GM23338 (cell line): ENCODE results near the gene SLC8A1. TPM values are rescaled to one million over a fixed set of nuclear protein-coding genes. Genes with fewer than 3 reads are reported as not detected.
A peak's percentile ranks its signal among the peaks of the same experiment; 100 is the strongest.

Experiments used
- ATAC-seq: fragments of 200-7000 bp; cut with Tn5 transposase; 3 replicates; pipeline ENCODE4 v1.9.1; 2020
- DNase-seq: peaks from one replicate; pipeline ENCODE4 v3.0.0-alpha.2; 2015; ENCODE audit warnings: low spot score
- H2AFZ ChIP-seq: fragments of 200-600 bp; sonication (generic); 2 replicates; pipeline ENCODE4 v1.8.0; 2016; ENCODE audit warnings: antibody characterized with exemption, mild to moderate bottlenecking, moderate library complexity
- H3F3A ChIP-seq: fragments of 200-600 bp; sonication (generic); replicated peaks from 2 replicates; pipeline ENCODE4 v1.8.0; 2017; ENCODE audit warnings: antibody characterized with exemption, mixed run types, low read depth
- H3K27ac ChIP-seq: fragments of 200-600 bp; sonication (generic); 2 replicates; pipeline ENCODE4 v1.6.1; 2016; ENCODE audit warnings: low read depth
- H3K27me3 ChIP-seq: fragments of 200-600 bp; sonication (generic); 2 replicates; pipeline ENCODE4 v1.8.0; 2016; ENCODE audit warnings: mild to moderate bottlenecking, mixed run types, moderate library complexity; ENCODE audit not compliant: insufficient read depth
- H3K36me3 ChIP-seq: fragments of 200-600 bp; sonication (generic); 2 replicates; pipeline ENCODE4 v1.8.0; 2016; ENCODE audit warnings: mild to moderate bottlenecking; ENCODE audit not compliant: insufficient read depth
- H3K4me1 ChIP-seq: fragments of 200-600 bp; sonication (generic); 2 replicates; pipeline ENCODE4 v1.8.0; 2016; ENCODE audit warnings: mild to moderate bottlenecking, moderate library complexity; ENCODE audit not compliant: insufficient read depth
- H3K4me2 ChIP-seq: fragments of 200-600 bp; sonication (generic); 2 replicates; pipeline ENCODE4 v1.7.1; 2017; ENCODE audit warnings: mixed run types
- H3K4me3 ChIP-seq: fragments of 200-600 bp; sonication (generic); 2 replicates; pipeline ENCODE4 v1.6.1; 2016; ENCODE audit warnings: mixed run types
- H3K79me2 ChIP-seq: fragments of 200-600 bp; sonication (generic); replicated peaks from 2 replicates; pipeline ENCODE4 v1.8.0; 2017; ENCODE audit warnings: mild to moderate bottlenecking; ENCODE audit not compliant: insufficient read depth
- H3K9me2 ChIP-seq: fragments of 200-600 bp; sonication (generic); 2 replicates; pipeline ENCODE4 v1.8.0; 2017; ENCODE audit not compliant: insufficient read depth
- H4K20me1 ChIP-seq: fragments of 200-600 bp; sonication (generic); replicated peaks from 2 replicates; pipeline ENCODE4 v1.8.0; 2017; ENCODE audit warnings: mild to moderate bottlenecking; ENCODE audit not compliant: insufficient read depth
- H3K27ac Mint-ChIP-seq: 2 replicates; pipeline ENCODE4 v1.8.0; 2020; ENCODE audit warnings: inconsistent platforms, mild to moderate bottlenecking, moderate library complexity, mixed read lengths
- H3K27me3 Mint-ChIP-seq: 3 replicates; pipeline ENCODE4 v1.8.0; 2022; ENCODE audit warnings: low read depth, mild to moderate bottlenecking, moderate library complexity, mixed read lengths, inconsistent platforms; ENCODE audit not compliant: insufficient read depth, poor library complexity
- H3K36me3 Mint-ChIP-seq: 3 replicates; pipeline ENCODE4 v1.8.0; 2021; ENCODE audit warnings: low read depth, mild to moderate bottlenecking, inconsistent platforms, moderate library complexity, mixed read lengths
- H3K4me1 Mint-ChIP-seq: 3 replicates; pipeline ENCODE4 v1.8.0; 2020; ENCODE audit warnings: mild to moderate bottlenecking, inconsistent platforms, mixed read lengths
- H3K4me3 Mint-ChIP-seq: 3 replicates; pipeline ENCODE4 v1.8.0; 2021; ENCODE audit warnings: moderate library complexity, mild to moderate bottlenecking, inconsistent platforms, mixed read lengths
- H3K9me3 Mint-ChIP-seq: 3 replicates; pipeline ENCODE4 v1.8.0; 2020; ENCODE audit warnings: moderate library complexity, mild to moderate bottlenecking, inconsistent platforms, mixed read lengths
- CREB1 ChIP-seq: fragments of 250-450 bp; sonication (Bioruptor Pico); IDR thresholded peaks from 2 replicates; pipeline ENCODE4 v1.5.0; 2020; ENCODE audit warnings: low read depth, mild to moderate bottlenecking, moderate library complexity
- CTCF ChIP-seq, 2 experiments: fragments of 200-600 bp in 1 of 2; sonication (generic) in 1 of 2; conservative IDR thresholded peaks; 2 replicates each; pipeline versions ENCODE4 v1.5.1 to v1.6.1; 2016 to 2017; ENCODE audit warnings: antibody characterized with exemption in 2 of 2, low read depth in 2 of 2, mild to moderate bottlenecking in 2 of 2, moderate library complexity in 1 of 2
- ETS1 ChIP-seq: IDR thresholded peaks from 2 replicates; pipeline ENCODE4 v1.6.1; 2016; ENCODE audit warnings: antibody characterized with exemption
- EZH2 ChIP-seq: fragments of 200-600 bp; sonication (generic); IDR thresholded peaks from one replicate; pipeline ENCODE4 v1.8.0; 2017; ENCODE audit warnings: antibody characterized with exemption, mild to moderate bottlenecking, low read depth; ENCODE audit not compliant: unreplicated experiment
- EZH2phosphoT487 ChIP-seq: fragments of 200-600 bp; sonication (generic); IDR thresholded peaks from one replicate; pipeline ENCODE4 v1.8.1; 2018; ENCODE audit warnings: antibody characterized with exemption; ENCODE audit not compliant: unreplicated experiment
- JUNB ChIP-seq: IDR thresholded peaks from one replicate; pipeline ENCODE4 v1.6.1; 2016; ENCODE audit warnings: antibody characterized with exemption; ENCODE audit not compliant: unreplicated experiment
- NANOG ChIP-seq: IDR thresholded peaks from 2 replicates; pipeline ENCODE4 v1.6.1; 2016; ENCODE audit warnings: antibody characterized with exemption, borderline replicate concordance
- POLR2AphosphoS5 ChIP-seq: IDR thresholded peaks from 2 replicates; pipeline ENCODE4 v1.6.1; 2016; ENCODE audit warnings: antibody characterized with exemption, low read depth
- REST ChIP-seq: IDR thresholded peaks from one replicate; pipeline ENCODE4 v1.6.1; 2018; ENCODE audit warnings: antibody characterized with exemption; ENCODE audit not compliant: unreplicated experiment
- STAT1 ChIP-seq: IDR thresholded peaks from one replicate; pipeline ENCODE4 v1.6.1; 2016; ENCODE audit warnings: antibody characterized with exemption; ENCODE audit not compliant: unreplicated experiment
- ZNF114 ChIP-seq: fragments of 250-450 bp; sonication (Bioruptor Pico); IDR thresholded peaks from 2 replicates; pipeline ENCODE4 v1.5.0; 2020; ENCODE audit warnings: mild to moderate bottlenecking, moderate library complexity
- ZNF331 ChIP-seq: fragments of 250-450 bp; sonication (Bioruptor Pico); IDR thresholded peaks from 2 replicates; pipeline ENCODE4 v1.5.0; 2020; ENCODE audit warnings: low read depth, mild to moderate bottlenecking, moderate library complexity
- ZNF462 ChIP-seq: fragments of 250-450 bp; sonication (Bioruptor Pico); IDR thresholded peaks from 2 replicates; pipeline ENCODE4 v1.5.0; 2020; ENCODE audit warnings: mild to moderate bottlenecking, moderate library complexity
- polyA plus RNA-seq: library from polyadenylated mRNA; unstranded; fragments of >200 nt; fragmentation: Nextera tagmentation; extraction: Ambion mirVana; gene quantifications from 2 replicates; pipeline ENCODE4 v1.2.1, GENCODE V29; 2016
- total RNA-seq: library from RNA; depleted of rRNA; stranded (reverse); fragments of >200 nt; shearing (Covaris generic); gene quantifications from 2 replicates; pipeline ENCODE4 v1.2.3, GENCODE V29; 2014

Gene SLC8A1
- total and polyA plus RNA-seq, 2 experiments from 2014 or later, result 2.5 to 3.3 TPM

GRCh38 chr2:40103163-40103562 lies 348.7 kb downstream of the SLC8A1 start:
- H3K9me3 Mint-ChIP-seq, result no peaks in the 10 kb centered on the region
- H3K27me3 Mint-ChIP-seq, result peaks cover 2% of the 10 kb centered on the region
- H3K79me2 ChIP-seq, result no peaks in the 10 kb centered on the region
- no peaks in the 10 kb centered on the region for H3K9me2 ChIP-seq
- H3K27ac Mint-ChIP-seq, result no peak overlapping the region
- H3K4me1 Mint-ChIP-seq, result peaks cover 24% of the 10 kb centered on the region
- H4K20me1 ChIP-seq, result no peaks in the 10 kb centered on the region
- no peaks in the 10 kb centered on the region for H3K36me3 Mint-ChIP-seq
- no peak overlapping the region for H2AFZ ChIP-seq
- H3K36me3 ChIP-seq, result no peaks in the 10 kb centered on the region
- no peak overlapping the region for H3K4me2 ChIP-seq
- no peak overlapping the region for H3K27ac ChIP-seq
- H3F3A ChIP-seq, result no peaks in the 10 kb centered on the region
- DNase-seq (peak; percentile 6), ATAC-seq (no peak)
- no peak overlapping the region for H3K4me3 ChIP-seq
- H3K4me3 Mint-ChIP-seq, result no peak overlapping the region
- H3K4me1 ChIP-seq, result peaks cover 7% of the 10 kb centered on the region
- H3K27me3 ChIP-seq, result no peaks in the 10 kb centered on the region
- TF ChIP-seq POLR2AphosphoS5, result no peak
- TF ChIP-seq ZNF462 (CRISPR knock-in tag), result no peak
- no peak for TF ChIP-seq ZNF331 (CRISPR knock-in tag)
- no peak for TF ChIP-seq ETS1
- TF ChIP-seq CREB1, result no peak
- TF ChIP-seq EZH2phosphoT487, result no peak
- no peak for TF ChIP-seq STAT1
- TF ChIP-seq REST, result no peak
- TF ChIP-seq CTCF (conservative IDR thresholded peaks at IDR 0.05; ENCODE audit: low read depth in 2 of 2), result no peak
- no peak for TF ChIP-seq NANOG
- no peak for TF ChIP-seq ZNF114
- TF ChIP-seq EZH2, result no peak
- no peak for TF ChIP-seq JUNB
